Neural cell (in vitro differentiated cells): ENCODE data around the gene B4GALT4.

Experiments
- CTCF ChIP-seq: fragments of 450-650 bp; IDR thresholded peaks from 2 replicates; pipeline ENCODE4 v1.5.1; 2014; ENCODE audit warnings: antibody characterized with exemption, mild to moderate bottlenecking, moderate library complexity; ENCODE audit not compliant: poor library complexity, severe bottlenecking
- EP300 ChIP-seq: fragments of 450-650 bp; conservative IDR thresholded peaks from 2 replicates; pipeline ENCODE4 v1.6.1; 2014; ENCODE audit warnings: antibody characterized with exemption, mild to moderate bottlenecking, moderate library complexity; ENCODE audit not compliant: poor library complexity, severe bottlenecking
- EZH2 ChIP-seq: fragments of 200-600, 300-800 bp; shearing (Covaris generic), sonication (generic); IDR thresholded peaks from 2 replicates; pipeline ENCODE4 v1.6.1; 2014; ENCODE audit warnings: antibody characterized with exemption, low read length, borderline replicate concordance, mild to moderate bottlenecking; ENCODE audit not compliant: insufficient read depth, poor library complexity, severe bottlenecking
- POLR2AphosphoS5 ChIP-seq: IDR thresholded peaks from 2 replicates; pipeline ENCODE4 v1.6.1; 2012
- SMC3 ChIP-seq: fragments of 450-650 bp; conservative IDR thresholded peaks from 2 replicates; pipeline ENCODE4 v1.6.1; 2014; ENCODE audit warnings: antibody characterized with exemption, mild to moderate bottlenecking, moderate library complexity; ENCODE audit not compliant: poor library complexity

GRCh38 chr3:119206611-119207511 lies 33.8 kb downstream of the B4GALT4 start:
- TF ChIP-seq POLR2AphosphoS5 = no peak
- TF ChIP-seq CTCF = no peak
- no peak for TF ChIP-seq EP300
- no peak for TF ChIP-seq SMC3
- TF ChIP-seq EZH2 = no peak
